Frontal cortex (tissue), 1 donor: Measurements from ENCODE around the gene ZYX. TPM values are rescaled to one million over a fixed set of nuclear protein-coding genes. Genes with fewer than 3 reads are reported as not detected.

Source experiments
- small RNA-seq: library from RNA; depleted of rRNA; stranded (forward); fragments of <200 nt; gene quantifications from one replicate; pipeline ENCODE3, GENCODE V24; 2014
- total RNA-seq: library from RNA; depleted of rRNA; stranded (reverse); fragments of >200 nt; gene quantifications from one replicate; pipeline ENCODE4 v1.2.3, GENCODE V29; 2014

Gene ZYX
- total RNA-seq, 1 donor from 2014 or later: 4.5 TPM

Small RNA genes within 50 kb of the gene (small RNA-seq; reads per million reads assigned to genes)
- gene MIR6892: 0.08 reads per million

Other genes with a start within 250 kb of the ZYX start
- gene PIP, start 249.3 kb upstream of the ZYX start, total RNA-seq: not detected
- not detected for gene TAS2R39, start 197.9 kb upstream of the ZYX start, total RNA-seq
- gene TAS2R40, start 159.3 kb upstream of the ZYX start, total RNA-seq: not detected
- 24.9 TPM for gene GSTK1, start 117.9 kb upstream of the ZYX start, total RNA-seq
- gene TMEM139, start 96.4 kb upstream of the ZYX start, total RNA-seq: not detected
- 20.4 TPM for gene CASP2, start 93.0 kb upstream of the ZYX start, total RNA-seq
- under 0.01 TPM for gene CLCN1, start 65.2 kb upstream of the ZYX start, total RNA-seq
- 73.8 TPM for gene FAM131B, start 18.6 kb upstream of the ZYX start, total RNA-seq
- gene EPHA1, start 27.5 kb downstream of the ZYX start, total RNA-seq: 0.41 TPM
- gene TAS2R60, start 62.1 kb downstream of the ZYX start, total RNA-seq: not detected
- gene TAS2R41, start 96.5 kb downstream of the ZYX start, total RNA-seq: not detected
- under 0.01 TPM for gene CTAGE15, start 190.5 kb downstream of the ZYX start, total RNA-seq
- under 0.01 TPM for gene TCAF2, start 239.6 kb downstream of the ZYX start, total RNA-seq